K562 (cell line): Measurements from ENCODE around the gene KLK15. TPM values are rescaled to one million over a fixed set of nuclear protein-coding genes. Genes with fewer than 3 reads are reported as not detected.

Experiments
- ATAC-seq: fragments of 200-7000 bp; cut with Tn5 transposase; 3 replicates; pipeline ENCODE4 v1.9.1; 2020; ENCODE audit warnings: moderate library complexity
- BruUV-seq: library from RNA; stranded (reverse); fragments of 400-500 nt; replicated peaks from 2 replicates; lab custom pipeline; 2021; lab: Mats Ljungman, UMichigan
- CTCF ChIA-PET: fragments of 300-600 bp; formaldehyde crosslinking; extraction: SDS; loops from one replicate; lab custom pipeline; 2021; ENCODE audit warnings: low intra/inter-chr PET ratio; lab: Yijun Ruan, JAX
- POLR2A ChIA-PET: fragments of 300-600, 350-650 bp; sonication (Branson Sonifier 250); formaldehyde crosslinking; extraction: SDS; loops from one replicate; lab custom pipeline; 2021; ENCODE audit warnings: antibody characterized with exemption, inconsistent platforms; lab: Yijun Ruan, JAX
- DNase-seq, 4 experiments: peaks; one replicate each; pipeline versions ENCODE4 v3.0.0 to v3.0.0-alpha.2; 2011 to 2018; ENCODE audit warnings: low spot score in 3 of 4, mixed read lengths in 3 of 4; ENCODE audit errors: extremely low read depth in 1 of 4
- FAIRE-seq: peaks from 2 replicates; lab custom pipeline; 2011; peaks lifted over from hg19 to GRCh38; lab: Jason Lieb, UNC
- H2AFZ ChIP-seq: 2 replicates; pipeline ENCODE4 v1.6.0; 2011; ENCODE audit warnings: low read depth, low read length, control low read depth, inconsistent platforms
- H3K27ac ChIP-seq: fragments of 200-600 bp; 3 replicates; pipeline ENCODE4 v1.8.0; 2011; ENCODE audit warnings: low read depth, mild to moderate bottlenecking, control low read depth, inconsistent platforms, low read length, moderate library complexity, mixed read lengths; ENCODE audit errors: extremely low read depth
- H3K27me3 ChIP-seq, 2 experiments: fragments of 300-600 bp in 1 of 2; 2 replicates in 1 of 2; 3 replicates in 1 of 2; pipeline versions ENCODE4 v1.6.0 to v1.8.0; 2011; ENCODE audit warnings: inconsistent platforms in 2 of 2, low read length in 2 of 2, mild to moderate bottlenecking in 1 of 2, mixed read lengths in 1 of 2, moderate library complexity in 1 of 2; ENCODE audit not compliant: control insufficient read depth in 2 of 2, insufficient read depth in 2 of 2
- H3K36me3 ChIP-seq: fragments of 300-600 bp; 3 replicates; pipeline ENCODE4 v1.8.0; 2011; ENCODE audit warnings: mild to moderate bottlenecking, low read length, inconsistent platforms; ENCODE audit not compliant: control insufficient read depth, insufficient read depth
- H3K4me1 ChIP-seq, 2 experiments: fragments of 200-600 bp in 1 of 2; replicated peaks in 1 of 2; 2 replicates in 1 of 2; 3 replicates in 1 of 2; pipeline versions ENCODE4 v1.5.1 to v1.8.0; 2011; ENCODE audit warnings: inconsistent platforms in 2 of 2, low read length in 2 of 2, mild to moderate bottlenecking in 1 of 2, mixed read lengths in 1 of 2, moderate library complexity in 1 of 2; ENCODE audit not compliant: control insufficient read depth in 2 of 2, insufficient read depth in 2 of 2
- H3K4me2 ChIP-seq: 2 replicates; pipeline ENCODE4 v1.6.1; 2011; ENCODE audit warnings: low read length, control low read depth, inconsistent platforms, mixed read lengths; ENCODE audit not compliant: insufficient read depth
- H3K4me3 ChIP-seq: fragments of 200-600 bp; sonication (generic), shearing (Covaris generic); 2 replicates; pipeline ENCODE4 v1.5.1; 2016; ENCODE audit warnings: control low read depth, inconsistent platforms
- H3K79me2 ChIP-seq: fragments of 200-600 bp; 3 replicates; pipeline ENCODE4 v1.8.0; 2011; ENCODE audit warnings: low read length, inconsistent platforms; ENCODE audit not compliant: control insufficient read depth, insufficient read depth
- H3K9ac ChIP-seq, 2 experiments: 2 replicates each; pipeline versions ENCODE4 v1.6.0 to v1.6.1; 2011; ENCODE audit warnings: low read depth in 2 of 2, low read length in 2 of 2, control low read depth in 1 of 2, inconsistent platforms in 1 of 2, mild to moderate bottlenecking in 1 of 2, mixed read lengths in 1 of 2; ENCODE audit not compliant: insufficient read depth in 1 of 2
- H3K9me1 ChIP-seq: one replicate; pipeline ENCODE4 v1.6.0; 2011; ENCODE audit warnings: inconsistent platforms, mild to moderate bottlenecking, low read length, moderate library complexity; ENCODE audit not compliant: control insufficient read depth, insufficient read depth
- H3K9me3 ChIP-seq: replicated peaks from 2 replicates; pipeline ENCODE4 v1.5.1; 2011; ENCODE audit warnings: low read depth, low read length, inconsistent platforms; ENCODE audit not compliant: control insufficient read depth, insufficient read depth
- H4K20me1 ChIP-seq: replicated peaks from 2 replicates; pipeline ENCODE4 v1.6.1; 2011; ENCODE audit warnings: low read length, inconsistent platforms, mixed read lengths; ENCODE audit not compliant: control insufficient read depth, insufficient read depth
- CXXC5 ChIP-seq: fragments of 250-450 bp; sonication (Bioruptor Pico); IDR thresholded peaks from 2 replicates; pipeline ENCODE4 v1.8.0; 2022; ENCODE audit warnings: inconsistent platforms, mild to moderate bottlenecking, moderate library complexity
- DNMT1 ChIP-seq: fragments of 450-650 bp; IDR thresholded peaks from 2 replicates; pipeline ENCODE4 v1.6.1; 2016; ENCODE audit warnings: antibody characterized with exemption, mild to moderate bottlenecking
- ETS1 ChIP-seq: conservative IDR thresholded peaks from 2 replicates; pipeline ENCODE4 v1.6.1; 2011; ENCODE audit warnings: low read depth, mild to moderate bottlenecking, low read length; ENCODE audit not compliant: control insufficient read depth
- HDAC3 ChIP-seq: fragments of 450-650 bp; IDR thresholded peaks from 2 replicates; pipeline ENCODE4 v1.6.1; 2018; ENCODE audit warnings: borderline replicate concordance, mild to moderate bottlenecking, moderate library complexity; ENCODE audit not compliant: partially characterized antibody
- HEY1 ChIP-seq: fragments of 250-450 bp; sonication (Bioruptor Pico); IDR thresholded peaks from 2 replicates; pipeline ENCODE4 v1.5.0; 2020; ENCODE audit warnings: mild to moderate bottlenecking, moderate library complexity, borderline replicate concordance
- MCM3 ChIP-seq: fragments of 450-650 bp; IDR thresholded peaks from 2 replicates; pipeline ENCODE4 v1.6.1; 2016
- THRAP3 ChIP-seq: fragments of 450-650 bp; IDR thresholded peaks from 2 replicates; pipeline ENCODE4 v1.6.1; 2016; ENCODE audit warnings: mild to moderate bottlenecking, inconsistent platforms, borderline replicate concordance
- VEZF1 ChIP-seq: fragments of 200-800 bp; sonication (Bioruptor generic); IDR thresholded peaks from 2 replicates; pipeline ENCODE4 v1.6.1; 2017; ENCODE audit warnings: missing genetic modification characterization, missing compliant biosample characterization
- XRCC5 ChIP-seq: fragments of 200-400 bp; formaldehyde crosslinking; IDR thresholded peaks from 2 replicates; pipeline ENCODE4 v1.6.1; 2017; ENCODE audit warnings: low read depth, mild to moderate bottlenecking, low read length
- ZFP91 ChIP-seq: sonication (generic); formaldehyde crosslinking; IDR thresholded peaks from 2 replicates; pipeline ENCODE4 v1.8.0; 2022; ENCODE audit warnings: mild to moderate bottlenecking, missing genetic modification reagents
- ZNF140 ChIP-seq: fragments of 250-450 bp; sonication (Bioruptor Pico); IDR thresholded peaks from 2 replicates; pipeline ENCODE4 v1.8.0; 2021; ENCODE audit warnings: moderate library complexity, mild to moderate bottlenecking, inconsistent platforms
- WGBS: fragments of 100-300 bp; shearing (Covaris generic); methylation state at CpG from one replicate; pipeline ENCODE4 v1.1.6; 2016; ENCODE audit warnings: low coverage, mixed read lengths; ENCODE audit not compliant: insufficient coverage; ENCODE audit errors: missing lambda C conversion rate; 5-methylcytosine and 5-hydroxymethylcytosine counted together
- in situ Hi-C: fragments of 300-500 bp; cut with MboI; formaldehyde crosslinking; loops from 4 replicates; pipeline ENCODE4 v1.15.0; 2018; ENCODE audit warnings: inconsistent platforms, mixed read lengths
- intact Hi-C: fragments of 100-400 bp; cut with micrococcal nuclease; formaldehyde crosslinking; loops from 2 replicates; pipeline ENCODE4 v1.14.2; 2022
- polyA plus RNA-seq, 8 experiments: library from polyadenylated mRNA; depleted of rRNA in 4 of 8; stranded (reverse) in 5 of 8; unstranded in 3 of 8; fragments of >200 nt; fragmentation: Nextera tagmentation in 2 of 8; fragmentation: Illumina TruSeq in 1 of 8; extraction: Ambion mirVana in 2 of 8; extraction: Trizol in 1 of 8; gene quantifications; 2 replicates each; pipeline versions ENCODE4 v1.2.1 to v1.2.3, GENCODE V29; 2011 to 2014; ENCODE audit warnings: inconsistent platforms in 1 of 8, missing spikeins in 1 of 8
- total RNA-seq, 7 experiments: library from RNA; depleted of rRNA in 6 of 7; stranded (reverse); fragments of >200 nt in 6 of 7; fragmentation: Illumina TruSeq in 2 of 7; extraction: Trizol in 2 of 7; gene quantifications; 2 replicates each; pipeline versions ENCODE4 v1.2.1 to v1.2.3, GENCODE V29; 2011 to 2021; ENCODE audit warnings: low replicate concordance in 1 of 7

KLK15 gene
- total and polyA plus RNA-seq, 9 of the 15 experiments (the other 6 are each of a cell fraction or from before 2014, with no cell fraction given): not detected

GRCh38 chr19:50832666-50833065 is 708 bp downstream of the KLK15 start:
- Histone ChIP-seq H3K4me1 (peaks cover 14 to 21% of the 10 kb centered on the region in 2 experiments; a peak in 4 of 5 replicates), H3K9ac (no peak overlapping the region), H3K9me3 (no peaks in the 10 kb centered on the region), H4K20me1 (no peaks in the 10 kb centered on the region; the same call in 1 of the 2 replicates), H3K79me2 (no peaks in the 10 kb centered on the region), H3K27me3 (peaks cover 0 to 12% of the 10 kb centered on the region in 2 experiments; a peak in 3 of 5 replicates), H2AFZ (no peak overlapping the region), H3K4me2 (no peak overlapping the region), H3K36me3 (no peaks in the 10 kb centered on the region), H3K27ac (no peak overlapping the region), H3K9me1 (no peaks in the 10 kb centered on the region), H3K4me3 (no peak overlapping the region)
- TF ChIP-seq DNMT1: no peak
- no peak for TF ChIP-seq ZNF140
- no peak for TF ChIP-seq ETS1
- TF ChIP-seq HDAC3: no peak
- TF ChIP-seq MCM3: no peak
- no peak for TF ChIP-seq VEZF1 (CRISPR knock-in tag)
- no peak for TF ChIP-seq XRCC5
- no peak for TF ChIP-seq HEY1 (CRISPR knock-in tag)
- no peak for TF ChIP-seq CXXC5 (CRISPR knock-in tag)
- TF ChIP-seq THRAP3: no peak
- TF ChIP-seq ZFP91 (CRISPR knock-in tag): no peak
- FAIRE-seq: no peak
- in situ Hi-C loops (no loop called here), intact Hi-C loops (no loop called here)
- 53% methylated on average over 8 of the region's 8 CpGs for WGBS
- BruUV-seq: no TSS peak
- POLR2A ChIA-PET: interaction anchor here (0.6 to 1.3 kb wide), 2 partner anchors 12 to 24 kb away, joined by 3 to 5 read pairs; no protein-coding TSS in a partner anchor
- CTCF ChIA-PET: no interaction called here
- DNase-seq: no peak
- no peak for ATAC-seq
